K562 (cell line): ENCODE measurements around the gene GCHFR. TPM values are rescaled to one million over a fixed set of nuclear protein-coding genes. Genes with fewer than 3 reads are reported as not detected.

Source experiments
- DIDO1 ChIP-seq: fragments of 450-650 bp; IDR thresholded peaks from 2 replicates; pipeline ENCODE4 v1.6.1; 2016; ENCODE audit warnings: low read depth, missing biosample characterization, missing genetic modification characterization
- ELF4 ChIP-seq: fragments of 450-650 bp; formaldehyde crosslinking; IDR thresholded peaks from 2 replicates; pipeline ENCODE4 v1.4.0; 2022; ENCODE audit warnings: missing genetic modification characterization
- ETV1 ChIP-seq: fragments of 450-650 bp; conservative IDR thresholded peaks from 2 replicates; pipeline ENCODE4 v1.6.1; 2016; ENCODE audit warnings: missing genetic modification characterization, control low read depth, low read depth, missing compliant biosample characterization
- HNRNPH1 ChIP-seq: fragments of 200-400 bp; formaldehyde crosslinking; optimal IDR thresholded peaks from 2 replicates; pipeline ENCODE3; 2017; ENCODE audit warnings: low read depth, mild to moderate bottlenecking, low read length, moderate library complexity
- MCM3 ChIP-seq: fragments of 450-650 bp; IDR thresholded peaks from 2 replicates; pipeline ENCODE4 v1.6.1; 2016
- MTF1 ChIP-seq: fragments of 250-450 bp; sonication (Bioruptor Pico); IDR thresholded peaks from 2 replicates; pipeline ENCODE4 v1.9.0; 2021; ENCODE audit warnings: moderate library complexity, mild to moderate bottlenecking, inconsistent platforms, borderline replicate concordance
- NCOA2 ChIP-seq, 2 experiments: fragments of 450-650 bp; IDR thresholded peaks; 2 replicates each; pipeline ENCODE4 v1.6.1; 2018; ENCODE audit warnings: mild to moderate bottlenecking in 2 of 2, moderate library complexity in 1 of 2; ENCODE audit not compliant: partially characterized antibody in 2 of 2
- NFATC3 ChIP-seq: fragments of 450-650 bp; IDR thresholded peaks from 2 replicates; pipeline ENCODE4 v1.6.1; 2017; ENCODE audit warnings: mild to moderate bottlenecking
- PCBP1 ChIP-seq: fragments of 200-400 bp; formaldehyde crosslinking; IDR thresholded peaks from 2 replicates; pipeline ENCODE4 v1.6.1; 2018; ENCODE audit warnings: mild to moderate bottlenecking, low read depth, low read length; ENCODE audit not compliant: poor library complexity, severe bottlenecking
- PHTF2 ChIP-seq: fragments of 250-450 bp; sonication (Bioruptor Pico); IDR thresholded peaks from 2 replicates; pipeline ENCODE4 v1.5.0; 2021; ENCODE audit warnings: mild to moderate bottlenecking
- PTBP1 ChIP-seq: fragments of 200-400 bp; formaldehyde crosslinking; IDR thresholded peaks from 2 replicates; pipeline ENCODE4 v1.6.1; 2017; ENCODE audit warnings: low read depth, low read length
- RBM15 ChIP-seq: fragments of 200-400 bp; formaldehyde crosslinking; IDR thresholded peaks from 2 replicates; pipeline ENCODE4 v1.6.1; 2018; ENCODE audit warnings: mild to moderate bottlenecking, low read length, moderate library complexity; ENCODE audit not compliant: insufficient read depth
- RHOXF2B ChIP-seq: fragments of 250-450 bp; sonication (Bioruptor Pico); conservative IDR thresholded peaks from 2 replicates; pipeline ENCODE4 v1.5.1; 2021
- TAF9B ChIP-seq: fragments of 450-650 bp; IDR thresholded peaks from 2 replicates; pipeline ENCODE4 v1.6.1; 2018; ENCODE audit warnings: mild to moderate bottlenecking; ENCODE audit not compliant: partially characterized antibody
- WHSC1 ChIP-seq: IDR thresholded peaks from one replicate; pipeline ENCODE4 v1.6.1; 2012; ENCODE audit warnings: low read length, control low read depth, inconsistent platforms
- polyA plus RNA-seq, 8 experiments: library from polyadenylated mRNA; depleted of rRNA in 4 of 8; stranded (reverse) in 5 of 8; unstranded in 3 of 8; fragments of >200 nt; fragmentation: Nextera tagmentation in 2 of 8; fragmentation: Illumina TruSeq in 1 of 8; extraction: Ambion mirVana in 2 of 8; extraction: Trizol in 1 of 8; gene quantifications; 2 replicates each; pipeline versions ENCODE4 v1.2.1 to v1.2.3, GENCODE V29; 2011 to 2014; ENCODE audit warnings: inconsistent platforms in 1 of 8, missing spikeins in 1 of 8
- total RNA-seq, 7 experiments: library from RNA; depleted of rRNA in 6 of 7; stranded (reverse); fragments of >200 nt in 6 of 7; fragmentation: Illumina TruSeq in 2 of 7; extraction: Trizol in 2 of 7; gene quantifications; 2 replicates each; pipeline versions ENCODE4 v1.2.1 to v1.2.3, GENCODE V29; 2011 to 2021; ENCODE audit warnings: low replicate concordance in 1 of 7
- TF ChIP-seq, protein P1 (sequence below): fragments of 250-450 bp; sonication (Bioruptor Pico); IDR thresholded peaks from 2 replicates; pipeline ENCODE4 v1.9.0; 2021; ENCODE audit warnings: mild to moderate bottlenecking, inconsistent platforms
- TF ChIP-seq, protein P2 (sequence below), 2 experiments: fragments of 450-650 bp in 1 of 2; IDR thresholded peaks; 2 replicates each; pipeline ENCODE4 v1.6.1; 2011 to 2017; ENCODE audit warnings: low read depth in 2 of 2, antibody characterized with exemption in 1 of 2, borderline replicate concordance in 1 of 2, low read length in 1 of 2, mild to moderate bottlenecking in 1 of 2, mixed read lengths in 1 of 2; ENCODE audit not compliant: control insufficient read depth in 1 of 2
- TF ChIP-seq, protein P3 (sequence below): fragments of 250-450 bp; sonication (Bioruptor Pico); IDR thresholded peaks from 2 replicates; pipeline ENCODE4 v1.8.0; 2021; ENCODE audit warnings: moderate library complexity, mild to moderate bottlenecking, inconsistent platforms
- TF ChIP-seq, protein P4 (sequence below): sonication (generic); formaldehyde crosslinking; IDR thresholded peaks from 2 replicates; pipeline ENCODE4 v1.5.0; 2020; ENCODE audit warnings: missing genetic modification reagents

The GCHFR gene
- total and polyA plus RNA-seq, 9 of the 15 experiments (the other 6 are each of a cell fraction or from before 2014, with no cell fraction given), result 8.7 to 83.5 (median 20.8) TPM

DNA sequence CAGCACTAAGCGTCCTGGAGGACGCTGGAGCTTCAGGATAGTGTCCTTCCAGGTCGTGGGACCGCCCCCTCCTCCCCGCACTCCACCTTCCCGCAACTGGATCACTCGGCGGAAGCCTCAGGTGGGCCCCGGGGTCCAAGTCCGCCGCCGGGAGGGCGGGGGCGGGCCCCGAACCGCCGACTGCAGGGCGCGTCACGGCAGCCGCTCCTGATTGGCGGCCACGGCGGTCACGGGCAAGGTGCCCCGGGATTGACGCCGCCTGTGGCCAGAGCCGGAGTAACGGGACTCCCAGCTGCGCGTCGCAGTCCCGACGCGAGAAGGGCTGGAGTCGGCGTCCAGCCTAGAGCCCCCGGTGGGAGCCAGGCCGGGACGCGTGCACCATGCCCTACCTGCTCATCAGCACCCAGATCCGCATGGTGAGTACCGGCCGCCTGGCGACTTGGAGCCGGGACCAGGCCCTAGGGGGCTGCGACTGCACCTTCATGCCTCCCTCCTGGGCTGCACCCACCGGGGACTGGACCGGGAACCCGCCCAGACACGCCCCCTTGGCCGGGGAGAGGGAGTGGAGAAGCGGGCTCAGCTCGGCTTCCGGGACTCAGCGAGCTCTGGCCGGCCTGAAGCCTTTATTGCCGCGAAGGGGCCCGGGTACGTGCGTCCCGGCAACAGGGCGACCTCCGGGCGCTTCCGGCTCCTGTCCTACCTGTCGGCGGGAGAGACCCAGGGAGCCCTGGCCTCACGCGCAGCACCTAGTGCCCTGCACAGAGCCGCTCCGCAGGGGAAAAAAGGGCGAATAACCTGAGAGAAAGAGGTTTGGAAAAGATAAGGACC, at the start of gene GCHFR (continued):
- TF ChIP-seq, protein P1, sequence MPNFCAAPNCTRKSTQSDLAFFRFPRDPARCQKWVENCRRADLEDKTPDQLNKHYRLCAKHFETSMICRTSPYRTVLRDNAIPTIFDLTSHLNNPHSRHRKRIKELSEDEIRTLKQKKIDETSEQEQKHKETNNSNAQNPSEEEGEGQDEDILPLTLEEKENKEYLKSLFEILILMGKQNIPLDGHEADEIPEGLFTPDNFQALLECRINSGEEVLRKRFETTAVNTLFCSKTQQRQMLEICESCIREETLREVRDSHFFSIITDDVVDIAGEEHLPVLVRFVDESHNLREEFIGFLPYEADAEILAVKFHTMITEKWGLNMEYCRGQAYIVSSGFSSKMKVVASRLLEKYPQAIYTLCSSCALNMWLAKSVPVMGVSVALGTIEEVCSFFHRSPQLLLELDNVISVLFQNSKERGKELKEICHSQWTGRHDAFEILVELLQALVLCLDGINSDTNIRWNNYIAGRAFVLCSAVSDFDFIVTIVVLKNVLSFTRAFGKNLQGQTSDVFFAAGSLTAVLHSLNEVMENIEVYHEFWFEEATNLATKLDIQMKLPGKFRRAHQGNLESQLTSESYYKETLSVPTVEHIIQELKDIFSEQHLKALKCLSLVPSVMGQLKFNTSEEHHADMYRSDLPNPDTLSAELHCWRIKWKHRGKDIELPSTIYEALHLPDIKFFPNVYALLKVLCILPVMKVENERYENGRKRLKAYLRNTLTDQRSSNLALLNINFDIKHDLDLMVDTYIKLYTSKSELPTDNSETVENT (CRISPR knock-in tag), result peak; percentile 18; the same call in 1 of the 2 replicates
- TF ChIP-seq ETV1 (no peak), DIDO1 (no peak), MCM3 (no peak), PHTF2 (no peak), RHOXF2B (no peak), TAF9B (no peak), PTBP1 (no peak), NFATC3 (no peak), PCBP1 (peak; percentile 48), ELF4 (CRISPR knock-in tag) (no peak), MTF1 (CRISPR knock-in tag) (no peak), RBM15 (no peak), WHSC1 (no peak), HNRNPH1 (no peak), NCOA2 (IDR thresholded peaks at IDR 0.05; ENCODE audit: partially characterized antibody in 2 of 2) (no peak)
- TF ChIP-seq, protein P2, sequence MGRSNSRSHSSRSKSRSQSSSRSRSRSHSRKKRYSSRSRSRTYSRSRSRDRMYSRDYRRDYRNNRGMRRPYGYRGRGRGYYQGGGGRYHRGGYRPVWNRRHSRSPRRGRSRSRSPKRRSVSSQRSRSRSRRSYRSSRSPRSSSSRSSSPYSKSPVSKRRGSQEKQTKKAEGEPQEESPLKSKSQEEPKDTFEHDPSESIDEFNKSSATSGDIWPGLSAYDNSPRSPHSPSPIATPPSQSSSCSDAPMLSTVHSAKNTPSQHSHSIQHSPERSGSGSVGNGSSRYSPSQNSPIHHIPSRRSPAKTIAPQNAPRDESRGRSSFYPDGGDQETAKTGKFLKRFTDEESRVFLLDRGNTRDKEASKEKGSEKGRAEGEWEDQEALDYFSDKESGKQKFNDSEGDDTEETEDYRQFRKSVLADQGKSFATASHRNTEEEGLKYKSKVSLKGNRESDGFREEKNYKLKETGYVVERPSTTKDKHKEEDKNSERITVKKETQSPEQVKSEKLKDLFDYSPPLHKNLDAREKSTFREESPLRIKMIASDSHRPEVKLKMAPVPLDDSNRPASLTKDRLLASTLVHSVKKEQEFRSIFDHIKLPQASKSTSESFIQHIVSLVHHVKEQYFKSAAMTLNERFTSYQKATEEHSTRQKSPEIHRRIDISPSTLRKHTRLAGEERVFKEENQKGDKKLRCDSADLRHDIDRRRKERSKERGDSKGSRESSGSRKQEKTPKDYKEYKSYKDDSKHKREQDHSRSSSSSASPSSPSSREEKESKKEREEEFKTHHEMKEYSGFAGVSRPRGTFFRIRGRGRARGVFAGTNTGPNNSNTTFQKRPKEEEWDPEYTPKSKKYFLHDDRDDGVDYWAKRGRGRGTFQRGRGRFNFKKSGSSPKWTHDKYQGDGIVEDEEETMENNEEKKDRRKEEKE (IDR thresholded peaks at IDR 0.05; ENCODE audit: borderline replicate concordance in 1 of 2, control insufficient read depth in 1 of 2, low read depth in 2 of 2, low read length in 1 of 2), result no peak
- TF ChIP-seq, protein P3, sequence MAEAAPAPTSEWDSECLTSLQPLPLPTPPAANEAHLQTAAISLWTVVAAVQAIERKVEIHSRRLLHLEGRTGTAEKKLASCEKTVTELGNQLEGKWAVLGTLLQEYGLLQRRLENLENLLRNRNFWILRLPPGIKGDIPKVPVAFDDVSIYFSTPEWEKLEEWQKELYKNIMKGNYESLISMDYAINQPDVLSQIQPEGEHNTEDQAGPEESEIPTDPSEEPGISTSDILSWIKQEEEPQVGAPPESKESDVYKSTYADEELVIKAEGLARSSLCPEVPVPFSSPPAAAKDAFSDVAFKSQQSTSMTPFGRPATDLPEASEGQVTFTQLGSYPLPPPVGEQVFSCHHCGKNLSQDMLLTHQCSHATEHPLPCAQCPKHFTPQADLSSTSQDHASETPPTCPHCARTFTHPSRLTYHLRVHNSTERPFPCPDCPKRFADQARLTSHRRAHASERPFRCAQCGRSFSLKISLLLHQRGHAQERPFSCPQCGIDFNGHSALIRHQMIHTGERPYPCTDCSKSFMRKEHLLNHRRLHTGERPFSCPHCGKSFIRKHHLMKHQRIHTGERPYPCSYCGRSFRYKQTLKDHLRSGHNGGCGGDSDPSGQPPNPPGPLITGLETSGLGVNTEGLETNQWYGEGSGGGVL (CRISPR knock-in tag), result no peak
- TF ChIP-seq, protein P4, sequence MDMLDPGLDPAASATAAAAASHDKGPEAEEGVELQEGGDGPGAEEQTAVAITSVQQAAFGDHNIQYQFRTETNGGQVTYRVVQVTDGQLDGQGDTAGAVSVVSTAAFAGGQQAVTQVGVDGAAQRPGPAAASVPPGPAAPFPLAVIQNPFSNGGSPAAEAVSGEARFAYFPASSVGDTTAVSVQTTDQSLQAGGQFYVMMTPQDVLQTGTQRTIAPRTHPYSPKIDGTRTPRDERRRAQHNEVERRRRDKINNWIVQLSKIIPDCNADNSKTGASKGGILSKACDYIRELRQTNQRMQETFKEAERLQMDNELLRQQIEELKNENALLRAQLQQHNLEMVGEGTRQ (CRISPR knock-in tag), result peak; percentile 67
